ENCODE results near the gene ABHD12B. TPM values are rescaled to one million over a fixed set of nuclear protein-coding genes. Genes with fewer than 3 reads are reported as not detected.

ABHD12B gene
- polyA plus RNA-seq, 3 donors = 0.45 to 0.54 TPM; not detected in 1

DNA sequence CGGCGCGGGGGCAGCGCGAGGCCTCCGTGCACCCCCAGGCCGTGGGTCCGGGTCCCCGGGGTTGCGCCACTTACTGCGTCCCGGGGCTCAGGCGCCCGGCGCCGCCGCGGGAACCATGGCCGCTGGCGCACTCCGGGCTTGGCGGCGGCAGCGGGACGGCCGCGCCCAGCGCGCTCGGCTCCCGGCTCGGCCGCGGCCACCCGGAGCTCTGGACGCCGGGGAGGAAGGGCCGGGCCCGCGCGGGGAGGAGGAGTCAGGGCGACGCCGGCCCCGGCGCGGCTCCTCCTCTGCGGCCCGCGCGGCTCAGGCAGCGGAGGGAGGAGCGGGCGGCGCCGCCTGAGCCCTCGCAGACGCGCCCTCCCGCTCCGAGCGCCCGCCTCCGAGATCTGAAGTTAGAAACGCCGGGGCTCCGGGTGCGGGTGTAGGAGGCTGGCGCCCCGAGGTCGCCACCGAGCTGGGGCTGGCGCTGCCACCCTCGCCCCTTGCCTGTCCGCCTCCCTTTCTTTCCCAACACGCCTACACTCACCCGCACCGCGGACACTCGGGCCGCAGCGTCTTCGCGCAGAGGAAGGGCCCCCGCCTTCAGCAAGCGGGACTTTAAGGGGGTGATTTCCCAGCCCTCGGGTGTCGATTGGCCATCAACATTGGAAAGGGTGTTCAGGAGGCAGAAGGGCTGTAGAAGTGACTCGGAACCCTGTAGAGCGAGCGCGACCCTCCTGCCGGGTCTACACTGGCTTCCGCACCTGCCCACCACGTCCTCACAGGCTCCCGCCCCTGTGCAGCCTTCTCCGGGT, 40.7 kb upstream of the ABHD12B start, which contains the start of gene NIN:
TSS of gene NIN (minus strand) at position 231 of the 794 bp plus-strand sequence. CDS start 9,106 bp downstream, outside the sequence.
- peak within 1 kb of the TSS; percentile 84 to 96 (median 92) for H3K4me3 ChIP-seq (replicated peaks in 1 of 3; ENCODE audit: low read depth in 2 of 3, low read length in 3 of 3)
- peaks cover 0 to 6% (median 0%) of the 10 kb centered on the region in 3 donors for H3K27me3 Mint-ChIP-seq (ENCODE audit: low read depth in 3 of 3)
- no peaks in the 10 kb centered on the region for H3K9me3 Mint-ChIP-seq
- peaks cover 40% of the 10 kb centered on the region for H4K20me1 ChIP-seq (ENCODE audit: insufficient read depth, low read length)
- peaks cover 52% of the 10 kb centered on the region for H3K4me1 Mint-ChIP-seq
- peak within 1 kb of the TSS; percentile 71 to 83 for H3K27ac ChIP-seq (ENCODE audit: low read depth in 1 of 2, low read length in 2 of 2)
- under 1% methylated on average over 76 of the region's 97 CpGs for WGBS (ENCODE audit: insufficient coverage)
- H3K36me3 Mint-ChIP-seq = peaks cover 12% of the 10 kb centered on the region in 2 donors
- H2AFZ ChIP-seq (ENCODE audit: insufficient read depth, low read depth, low read length, poor library complexity, severe bottlenecking) = peak within 1 kb of the TSS; percentile 85
- peak within 1 kb of the TSS; percentile 96 to 99 for H3K4me3 Mint-ChIP-seq
- peak within 1 kb of the TSS; percentile 80 for H3K4me2 ChIP-seq (replicated peaks; ENCODE audit: extremely low read depth, low read length, poor library complexity, severe bottlenecking)
- TF ChIP-seq, protein P1, sequence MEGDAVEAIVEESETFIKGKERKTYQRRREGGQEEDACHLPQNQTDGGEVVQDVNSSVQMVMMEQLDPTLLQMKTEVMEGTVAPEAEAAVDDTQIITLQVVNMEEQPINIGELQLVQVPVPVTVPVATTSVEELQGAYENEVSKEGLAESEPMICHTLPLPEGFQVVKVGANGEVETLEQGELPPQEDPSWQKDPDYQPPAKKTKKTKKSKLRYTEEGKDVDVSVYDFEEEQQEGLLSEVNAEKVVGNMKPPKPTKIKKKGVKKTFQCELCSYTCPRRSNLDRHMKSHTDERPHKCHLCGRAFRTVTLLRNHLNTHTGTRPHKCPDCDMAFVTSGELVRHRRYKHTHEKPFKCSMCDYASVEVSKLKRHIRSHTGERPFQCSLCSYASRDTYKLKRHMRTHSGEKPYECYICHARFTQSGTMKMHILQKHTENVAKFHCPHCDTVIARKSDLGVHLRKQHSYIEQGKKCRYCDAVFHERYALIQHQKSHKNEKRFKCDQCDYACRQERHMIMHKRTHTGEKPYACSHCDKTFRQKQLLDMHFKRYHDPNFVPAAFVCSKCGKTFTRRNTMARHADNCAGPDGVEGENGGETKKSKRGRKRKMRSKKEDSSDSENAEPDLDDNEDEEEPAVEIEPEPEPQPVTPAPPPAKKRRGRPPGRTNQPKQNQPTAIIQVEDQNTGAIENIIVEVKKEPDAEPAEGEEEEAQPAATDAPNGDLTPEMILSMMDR (IDR thresholded peaks at IDR 0.05) = no peak
- H3K9ac ChIP-seq (ENCODE audit: insufficient read depth, low read length, poor library complexity, severe bottlenecking) = peak within 1 kb of the TSS; percentile 76
- peaks cover 52% of the 10 kb centered on the region for H3K79me2 ChIP-seq (ENCODE audit: insufficient read depth, low read length)
- peak within 1 kb of the TSS; percentile 84 to 93 (median 92) for H3K27ac Mint-ChIP-seq
- no peaks in the 10 kb centered on the region for H3K27me3 ChIP-seq (ENCODE audit: control insufficient read depth in 2 of 2, insufficient read depth in 2 of 2, low read length in 2 of 2)
- peak; percentile 57 to 70 (median 63) for DNase-seq
- no peaks in the 10 kb centered on the region for H3K9me3 ChIP-seq (replicated peaks in 1 of 2; ENCODE audit: control insufficient read depth in 1 of 2, insufficient read depth in 1 of 2, low read length in 2 of 2)
- peaks cover 36 to 45% of the 10 kb centered on the region in 2 donors for H3K4me1 ChIP-seq (ENCODE audit: control insufficient read depth in 1 of 2, insufficient read depth in 2 of 2, low read length in 2 of 2)
- intact Hi-C loops (cut with micrococcal nuclease) = no loop called here
- peaks cover 4 to 10% of the 10 kb centered on the region in 2 donors for H3K36me3 ChIP-seq (replicated peaks in 1 of 2; ENCODE audit: control insufficient read depth in 1 of 2, insufficient read depth in 2 of 2, low read length in 2 of 2)

DNA sequence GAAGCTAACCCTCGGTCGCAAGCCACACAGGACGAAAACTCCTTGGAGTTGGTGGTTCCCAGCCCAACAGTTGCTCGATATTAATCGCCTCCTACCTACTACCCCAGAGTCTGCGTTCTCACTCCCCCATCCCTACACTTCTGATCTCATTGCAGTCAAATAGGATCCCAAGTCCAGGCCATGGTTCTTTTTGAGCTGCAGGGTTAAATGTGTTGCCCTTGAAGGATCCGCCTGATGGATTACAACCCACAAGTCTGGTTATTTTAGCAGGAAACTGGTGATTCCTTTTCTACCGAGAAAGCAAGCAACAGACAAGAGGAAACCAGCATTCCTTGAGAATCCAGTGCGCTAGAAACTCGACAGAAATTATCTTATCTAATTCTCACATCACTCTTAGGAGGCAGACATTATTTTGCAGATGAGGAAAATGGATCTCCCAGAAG, 40.1 kb upstream of the ABHD12B start:
- H3K9ac ChIP-seq (ENCODE audit: insufficient read depth, low read length, poor library complexity, severe bottlenecking) = peak overlapping the region; percentile 76
- peaks cover 36 to 43% of the 10 kb centered on the region in 2 donors for H3K4me1 ChIP-seq (ENCODE audit: control insufficient read depth in 1 of 2, insufficient read depth in 2 of 2, low read length in 2 of 2)
- peaks cover 0 to 6% (median 0%) of the 10 kb centered on the region in 3 donors for H3K27me3 Mint-ChIP-seq (ENCODE audit: low read depth in 3 of 3)
- DNase-seq = no peak
- peak overlapping the region; percentile 84 to 96 (median 92) for H3K4me3 ChIP-seq (replicated peaks in 1 of 3; ENCODE audit: low read depth in 2 of 3, low read length in 3 of 3)
- H3K27ac Mint-ChIP-seq = peak overlapping the region in 6 of 7 donors; percentile 82 to 93 (median 91)
- peak overlapping the region; percentile 96 for H3K4me3 Mint-ChIP-seq
- H3K4me1 Mint-ChIP-seq = peaks cover 47% of the 10 kb centered on the region
- peaks cover 34% of the 10 kb centered on the region for H4K20me1 ChIP-seq (ENCODE audit: insufficient read depth, low read length)
- WGBS (ENCODE audit: insufficient coverage) = 0% methylated on average over 5 of the region's 10 CpGs
- TF ChIP-seq, protein P1 (IDR thresholded peaks at IDR 0.05) = no peak
- H3K36me3 Mint-ChIP-seq = peaks cover 6% of the 10 kb centered on the region in 2 donors
- H3K27me3 ChIP-seq (ENCODE audit: control insufficient read depth in 2 of 2, insufficient read depth in 2 of 2, low read length in 2 of 2) = no peaks in the 10 kb centered on the region
- peaks cover 46% of the 10 kb centered on the region for H3K79me2 ChIP-seq (ENCODE audit: insufficient read depth, low read length)
- peaks cover under 1 to 3% of the 10 kb centered on the region in 2 donors for H3K36me3 ChIP-seq (replicated peaks in 1 of 2; ENCODE audit: control insufficient read depth in 1 of 2, insufficient read depth in 2 of 2, low read length in 2 of 2)
- H3K9me3 Mint-ChIP-seq = no peaks in the 10 kb centered on the region
- peak overlapping the region; percentile 71 to 73 for H3K27ac ChIP-seq (ENCODE audit: low read depth in 1 of 2, low read length in 2 of 2)
- intact Hi-C loops (cut with micrococcal nuclease) = no loop called here
- H3K9me3 ChIP-seq (replicated peaks in 1 of 2; ENCODE audit: control insufficient read depth in 1 of 2, insufficient read depth in 1 of 2, low read length in 2 of 2) = no peaks in the 10 kb centered on the region
- H3K4me2 ChIP-seq (replicated peaks; ENCODE audit: extremely low read depth, low read length, poor library complexity, severe bottlenecking) = peak overlapping the region; percentile 80
- peak overlapping the region; percentile 85 for H2AFZ ChIP-seq (ENCODE audit: insufficient read depth, low read depth, low read length, poor library complexity, severe bottlenecking)

Data from CD14-positive monocyte (primary cell).